Caki2 (cell line): ENCODE data around the gene SULT1A2. TPM values are rescaled to one million over a fixed set of nuclear protein-coding genes. Genes with fewer than 3 reads are reported as not detected.
"Not testable (repeated sequence)": the region's sequence is repeated elsewhere in the genome, so short reads cannot be mapped to it uniquely, and the experiment has no call there.

Source experiments
- DNase-seq: peaks from one replicate; pipeline ENCODE4 v3.0.0-alpha.2; 2015; ENCODE audit warnings: low read depth
- in situ Hi-C: cut with HindIII; loops from 2 replicates; pipeline ENCODE4 v1.10.0; 2016; ENCODE audit warnings: low sequenced_read_pairs, low pct_unique_long_range_greater_than_20kb, mixed read lengths
- total RNA-seq: library from RNA; depleted of rRNA; stranded (reverse); fragments of >200 nt; shearing (Covaris generic); gene quantifications from 2 replicates; pipeline ENCODE4 v1.2.3, GENCODE V29; 2014; ENCODE audit warnings: low replicate concordance

Gene SULT1A2
- total RNA-seq, 1 experiment from 2014 or later, result not detected

DNA sequence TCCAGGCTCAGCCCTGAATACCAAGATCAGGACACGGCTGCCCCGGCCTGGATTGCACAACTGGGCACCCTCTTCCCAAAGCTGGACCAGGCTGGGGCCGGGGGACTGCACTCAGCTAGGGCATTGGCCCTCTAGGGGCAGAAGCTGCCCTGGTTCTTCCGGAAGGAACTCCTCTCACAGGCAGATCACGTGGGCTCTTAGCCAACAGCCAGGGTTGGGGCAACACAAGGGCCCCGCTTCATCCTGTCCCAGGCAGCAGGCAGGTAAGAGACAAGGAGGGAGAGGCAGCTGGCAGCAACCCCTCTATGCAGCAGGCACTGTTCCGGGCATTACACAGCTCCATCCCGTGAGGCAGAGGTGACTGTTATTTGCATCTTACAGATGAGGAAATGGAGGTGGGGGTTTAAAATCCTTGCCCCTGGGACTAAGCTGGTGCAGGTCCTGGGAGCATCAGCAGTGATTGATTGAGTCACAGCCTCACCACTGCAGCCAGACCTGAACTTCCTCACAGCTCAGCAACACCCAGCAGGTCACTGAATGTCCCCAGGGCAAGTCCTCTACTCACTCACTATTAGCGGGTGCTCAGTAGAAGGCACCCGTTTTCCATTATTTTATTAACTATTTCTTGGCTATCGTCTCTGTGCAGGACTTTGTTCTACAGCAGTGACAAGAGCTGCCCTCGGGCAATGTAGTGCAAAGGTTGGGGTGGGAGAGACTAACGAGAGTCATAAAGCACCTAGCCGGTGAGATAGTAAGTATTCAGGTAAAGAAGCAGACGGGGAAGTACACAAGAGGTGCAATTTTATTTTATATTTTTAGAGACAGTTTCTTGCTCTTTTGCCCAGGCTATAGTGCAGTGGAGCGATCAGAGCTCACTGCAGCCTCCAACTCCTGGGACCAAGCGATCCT, 2.8 kb upstream of the SULT1A2 start:
- in situ Hi-C loops, DNase-seq: not testable (repeated sequence)

DNA sequence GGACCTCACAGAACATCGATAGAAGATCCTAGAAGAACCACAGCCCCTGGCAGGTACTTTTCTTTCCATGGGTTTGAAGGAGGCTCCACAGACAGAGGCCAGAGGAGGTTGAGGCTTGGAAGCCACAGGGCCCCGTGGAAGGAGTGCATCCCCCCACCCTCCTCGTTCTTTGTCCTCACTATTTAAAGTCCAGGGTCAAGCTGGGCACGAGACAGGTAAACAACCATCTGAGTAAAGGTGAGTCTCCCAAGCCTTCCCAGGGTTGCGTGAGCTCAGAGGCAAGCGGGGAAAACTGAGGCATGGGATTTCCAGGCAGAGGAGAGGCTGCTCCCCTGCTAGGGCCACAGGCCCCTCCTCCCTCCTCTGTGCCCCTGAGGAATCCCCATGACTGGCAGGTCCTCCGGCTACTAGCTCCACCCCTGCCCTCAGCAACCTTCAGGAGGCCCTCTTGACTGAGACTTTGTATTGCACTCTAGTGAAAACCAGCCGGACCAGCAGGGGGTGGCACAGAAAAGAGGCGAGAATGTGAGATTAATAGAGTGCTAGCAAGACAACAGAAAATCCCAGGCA, 927 bp upstream of the SULT1A2 start:
- in situ Hi-C loops, result no loop called here
- no peak for DNase-seq

GRCh38 chr16:28596115-28596630, 677 bp downstream of the SULT1A2 start:
- in situ Hi-C loops, result no loop called here
- no peak for DNase-seq

DNA sequence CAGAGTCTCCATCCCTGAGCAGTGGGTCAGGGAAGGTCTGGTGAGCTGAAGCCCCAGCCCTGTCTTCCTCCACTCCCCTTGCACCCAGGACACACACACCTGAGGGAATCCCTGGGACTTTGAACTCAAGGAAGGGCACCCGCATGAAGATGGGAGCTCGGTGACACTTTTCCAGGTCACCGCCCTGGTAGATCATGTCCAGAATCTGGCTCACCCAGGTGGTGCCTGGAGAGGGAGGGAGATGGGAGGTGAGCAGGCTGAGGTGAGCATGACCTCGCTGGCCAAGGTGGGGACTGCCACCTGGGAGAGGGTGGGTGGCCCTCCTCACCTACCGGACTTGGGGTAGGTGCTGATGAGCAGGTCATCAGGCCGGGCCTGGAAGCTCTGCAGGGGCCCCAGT, 1.4 kb downstream of the SULT1A2 start:
- DNase-seq, in situ Hi-C loops: not testable (repeated sequence)

GRCh38 chr16:28592979-28593553, 3.8 kb downstream of the SULT1A2 start:
- no peak for DNase-seq
- in situ Hi-C loops, result no loop called here

DNA sequence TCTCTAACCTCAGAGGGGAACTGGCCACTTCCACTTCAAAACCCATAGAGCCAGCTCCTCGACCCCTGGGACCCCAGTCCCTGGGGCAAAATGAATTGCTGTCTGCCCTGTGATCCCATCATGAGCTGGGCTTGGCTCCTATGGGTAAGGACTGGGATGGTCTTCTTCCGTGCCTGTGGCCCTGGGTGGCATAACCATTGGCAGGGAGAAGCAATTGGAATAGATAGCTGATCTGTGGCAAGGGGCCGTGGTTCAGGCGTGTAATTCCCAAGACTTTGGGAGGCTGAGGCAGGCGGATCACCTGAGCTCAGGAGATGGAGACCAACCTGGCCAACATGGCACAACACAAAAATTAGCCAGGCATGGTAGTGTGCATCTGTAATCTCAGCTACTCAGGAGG, 4.3 kb downstream of the SULT1A2 start:
- no peak for DNase-seq
- in situ Hi-C loops, result no loop called here

GRCh38 chr16:28591355-28591754, 5.5 kb downstream of the SULT1A2 start:
- DNase-seq, result no peak
- in situ Hi-C loops, result no loop called here

- no peak for DNase-seq
- in situ Hi-C loops, result no loop called here
Observed at GRCh38 chr16:28590384-28591340, 6.2 kb downstream of the SULT1A2 start.

- in situ Hi-C loops, result no loop called here
- DNase-seq, result no peak
Observed at GRCh38 chr16:28589930-28590329, 6.9 kb downstream of the SULT1A2 start.

- in situ Hi-C loops, result no loop called here
- no peak for DNase-seq
Observed at GRCh38 chr16:28589069-28589468, 7.8 kb downstream of the SULT1A2 start.

DNA sequence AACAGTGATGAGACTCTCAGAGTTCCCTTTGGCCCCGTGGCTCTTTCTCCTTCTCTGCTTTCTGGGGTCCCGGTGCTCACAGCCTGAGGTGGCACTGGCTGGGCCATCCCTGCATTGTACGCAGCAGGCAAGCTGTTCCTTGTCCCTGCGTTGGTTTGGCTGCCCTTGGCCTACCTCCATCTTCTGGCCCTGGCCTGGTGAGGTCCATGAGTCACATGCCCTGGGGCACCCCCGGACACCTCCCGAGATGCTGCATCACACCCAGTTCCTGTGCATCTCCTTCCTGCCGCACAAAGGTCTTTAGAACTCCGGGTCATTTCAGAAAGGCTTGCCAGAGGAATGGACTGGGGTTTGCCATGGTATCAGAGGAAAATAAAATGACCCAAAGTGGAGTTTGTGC, 9.5 kb downstream of the SULT1A2 start:
- in situ Hi-C loops, result no loop called here
- no peak for DNase-seq

DNA sequence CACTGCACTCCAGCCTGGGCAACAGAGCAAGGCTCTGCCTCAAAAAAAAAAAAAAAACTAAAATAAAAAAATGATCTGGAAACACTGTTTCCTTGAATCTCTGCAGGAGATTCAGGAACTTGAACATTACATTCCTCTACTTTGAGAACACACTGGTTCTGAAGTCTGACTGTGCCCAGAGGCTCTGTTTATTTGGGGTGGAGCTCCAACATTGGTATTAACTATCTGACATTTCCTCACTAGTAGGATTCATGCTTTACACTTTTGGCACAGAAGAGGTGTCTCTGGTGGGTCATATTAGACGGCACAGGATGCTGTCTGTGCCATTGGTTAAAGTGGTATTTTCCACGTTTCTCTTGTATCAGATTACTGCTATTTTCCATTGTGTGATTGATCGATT, 10.4 kb downstream of the SULT1A2 start:
- in situ Hi-C loops, result no loop called here
- no peak for DNase-seq

- in situ Hi-C loops, result no loop called here
- DNase-seq, result no peak
Observed at GRCh38 chr16:28585674-28586073, 11.2 kb downstream of the SULT1A2 start.

GRCh38 chr16:28580726-28581315, 16.0 kb downstream of the SULT1A2 start:
- no peak for DNase-seq
- in situ Hi-C loops, result no loop called here

DNA sequence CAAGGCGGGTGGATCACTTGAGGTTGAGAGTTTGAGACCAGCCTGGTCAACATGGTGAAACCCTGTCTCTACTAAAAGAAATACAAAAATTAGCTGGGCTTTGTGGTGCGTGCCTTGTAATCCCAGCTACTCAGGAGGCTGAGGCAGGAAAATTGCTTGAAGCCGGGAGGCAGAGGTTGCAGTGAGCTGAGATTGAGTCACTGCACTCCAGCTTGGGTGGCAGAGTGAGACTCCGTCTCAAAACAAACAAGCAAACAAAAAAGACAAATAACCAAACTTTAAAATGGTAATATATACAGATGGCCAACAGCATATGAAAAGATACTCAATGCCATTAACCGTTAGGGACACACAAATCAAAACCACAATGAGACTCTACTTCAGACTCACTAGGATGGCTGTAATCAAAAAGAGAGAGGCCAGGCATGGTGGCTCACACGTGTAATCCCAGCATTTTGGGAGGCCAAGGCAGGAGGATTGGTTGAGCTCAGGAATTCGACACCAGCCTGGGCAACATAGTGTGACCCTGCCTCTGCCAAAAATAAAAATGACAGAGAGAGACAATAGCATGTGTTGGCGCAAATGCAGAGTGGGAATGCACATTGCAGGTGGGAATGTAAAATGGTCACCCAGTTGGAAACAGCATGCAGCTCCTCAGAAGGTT, 21.3 kb downstream of the SULT1A2 start:
- in situ Hi-C loops, result no loop called here
- no peak for DNase-seq

GRCh38 chr16:28574925-28575324, 21.9 kb downstream of the SULT1A2 start:
- in situ Hi-C loops, result no loop called here
- no peak for DNase-seq
